ENCODE measurements around the gene ZNF229. TPM values are rescaled to one million over a fixed set of nuclear protein-coding genes. Genes with fewer than 3 reads are reported as not detected.
"Not testable (repeated sequence)": the region's sequence is repeated elsewhere in the genome, so short reads cannot be mapped to it uniquely, and the experiment has no call there.

Gene ZNF229
- total RNA-seq, 1 experiment from 2014 or later: 13.4 TPM

GRCh38 chr19:44462600-44463286, 14.5 kb upstream of the ZNF229 start:
- H3K4me3 ChIP-seq (ENCODE audit: low read depth, low read length, poor library complexity, severe bottlenecking); CTCF ChIA-PET; BruUV-seq (replicated peaks); intact Hi-C loops (cut with micrococcal nuclease; ENCODE audit: unreplicated experiment); H3K36me3 ChIP-seq (ENCODE audit: insufficient read depth, low read length, poor library complexity, severe bottlenecking); H3K4me1 ChIP-seq (ENCODE audit: insufficient read depth, low read length, poor library complexity, severe bottlenecking); H3K27ac ChIP-seq (ENCODE audit: low read depth, low read length, poor library complexity, severe bottlenecking); DNase-seq (ENCODE audit: low spot score); H3K27me3 ChIP-seq (replicated peaks; ENCODE audit: insufficient read depth, low read depth, low read length, poor library complexity); POLR2A ChIA-PET (ENCODE audit: low non-redundant PET): not testable (repeated sequence)
- H3K9me3 ChIP-seq (ENCODE audit: low read depth, low read length, poor library complexity, severe bottlenecking): peaks cover 20% of the 10 kb centered on the region

- H3K9me3 ChIP-seq (ENCODE audit: low read depth, low read length, poor library complexity, severe bottlenecking): not testable (repeated sequence)
Observed at GRCh38 chr19:44456016-44456415, 7.7 kb upstream of the ZNF229 start.

GRCh38 chr19:44455100-44455499, 6.8 kb upstream of the ZNF229 start:
- no peak overlapping the region for H3K4me3 ChIP-seq (ENCODE audit: low read depth, low read length, poor library complexity, severe bottlenecking)
- DNase-seq (ENCODE audit: low spot score): no peak

More at GRCh38 chr19:44456016-44456415, 7.7 kb upstream of the ZNF229 start:
- H3K27ac ChIP-seq (ENCODE audit: low read depth, low read length, poor library complexity, severe bottlenecking); CTCF ChIA-PET; intact Hi-C loops (cut with micrococcal nuclease; ENCODE audit: unreplicated experiment); BruUV-seq (replicated peaks); H3K4me3 ChIP-seq (ENCODE audit: low read depth, low read length, poor library complexity, severe bottlenecking); DNase-seq (ENCODE audit: low spot score); H3K4me1 ChIP-seq (ENCODE audit: insufficient read depth, low read length, poor library complexity, severe bottlenecking); POLR2A ChIA-PET (ENCODE audit: low non-redundant PET); H3K36me3 ChIP-seq (ENCODE audit: insufficient read depth, low read length, poor library complexity, severe bottlenecking); H3K27me3 ChIP-seq (replicated peaks; ENCODE audit: insufficient read depth, low read depth, low read length, poor library complexity): not testable (repeated sequence)

GRCh38 chr19:44452367-44452766, 4.1 kb upstream of the ZNF229 start:
- POLR2A ChIA-PET (ENCODE audit: low non-redundant PET): no interaction called here
- H3K9me3 ChIP-seq (ENCODE audit: low read depth, low read length, poor library complexity, severe bottlenecking): peaks cover 3% of the 10 kb centered on the region
- DNase-seq (ENCODE audit: low spot score): no peak

More at GRCh38 chr19:44455100-44455499, 6.8 kb upstream of the ZNF229 start:
- no peaks in the 10 kb centered on the region for H3K27me3 ChIP-seq (replicated peaks; ENCODE audit: insufficient read depth, low read depth, low read length, poor library complexity)
- ChIA-PET POLR2A (ENCODE audit: low non-redundant PET) (no interaction called here), CTCF (no interaction called here)
- no peaks in the 10 kb centered on the region for H3K36me3 ChIP-seq (ENCODE audit: insufficient read depth, low read length, poor library complexity, severe bottlenecking)
- no peak for TF ChIP-seq EZH2 (IDR thresholded peaks at IDR 0.05; ENCODE audit: borderline replicate concordance, low read depth, low read length, poor library complexity, severe bottlenecking)
- no peak for TF ChIP-seq CTCF (conservative IDR thresholded peaks at IDR 0.05; ENCODE audit: low read depth, low read length)
- BruUV-seq (replicated peaks): no TSS peak
- H3K4me1 ChIP-seq (ENCODE audit: insufficient read depth, low read length, poor library complexity, severe bottlenecking): no peaks in the 10 kb centered on the region
- intact Hi-C loops (cut with micrococcal nuclease; ENCODE audit: unreplicated experiment): no loop called here
- H3K9me3 ChIP-seq (ENCODE audit: low read depth, low read length, poor library complexity, severe bottlenecking): no peaks in the 10 kb centered on the region
- no peak overlapping the region for H3K27ac ChIP-seq (ENCODE audit: low read depth, low read length, poor library complexity, severe bottlenecking)

More at GRCh38 chr19:44452367-44452766, 4.1 kb upstream of the ZNF229 start:
- BruUV-seq (replicated peaks): no TSS peak
- H3K36me3 ChIP-seq (ENCODE audit: insufficient read depth, low read length, poor library complexity, severe bottlenecking): no peaks in the 10 kb centered on the region
- H3K27me3 ChIP-seq (replicated peaks; ENCODE audit: insufficient read depth, low read depth, low read length, poor library complexity): no peaks in the 10 kb centered on the region
- CTCF ChIA-PET: no interaction called here
- no peak for TF ChIP-seq EZH2 (IDR thresholded peaks at IDR 0.05; ENCODE audit: borderline replicate concordance, low read depth, low read length, poor library complexity, severe bottlenecking)
- no peak for TF ChIP-seq CTCF (conservative IDR thresholded peaks at IDR 0.05; ENCODE audit: low read depth, low read length)
- intact Hi-C loops (cut with micrococcal nuclease; ENCODE audit: unreplicated experiment): no loop called here
- H3K4me1 ChIP-seq (ENCODE audit: insufficient read depth, low read length, poor library complexity, severe bottlenecking): no peaks in the 10 kb centered on the region
- H3K4me3 ChIP-seq (ENCODE audit: low read depth, low read length, poor library complexity, severe bottlenecking): no peak overlapping the region
- no peak overlapping the region for H3K27ac ChIP-seq (ENCODE audit: low read depth, low read length, poor library complexity, severe bottlenecking)

Data from A673 (cell line).